ENCODE results near the gene RAB5IF.
"Not testable (repeated sequence)": the region's sequence is repeated elsewhere in the genome, so short reads cannot be mapped to it uniquely, and the experiment has no call there.

- TF ChIP-seq CTCF (IDR thresholded peaks at IDR 0.05; ENCODE audit: poor library complexity, severe bottlenecking); EP300 (conservative IDR thresholded peaks at IDR 0.05; ENCODE audit: poor library complexity, severe bottlenecking); RAD21 (conservative IDR thresholded peaks at IDR 0.05); POLR2AphosphoS5 (IDR thresholded peaks at IDR 0.05); MXI1 (conservative IDR thresholded peaks at IDR 0.05; ENCODE audit: poor library complexity, severe bottlenecking); TAF1 (IDR thresholded peaks at IDR 0.05; ENCODE audit: low read depth); REST (IDR thresholded peaks at IDR 0.05; ENCODE audit: borderline replicate concordance); SMC3 (conservative IDR thresholded peaks at IDR 0.05; ENCODE audit: poor library complexity): not testable (repeated sequence)
These were observed 40.9 kb upstream of the RAB5IF start for GRCh38 chr20:36564726-36565121.
